Stimulated activated naive B cell treated with anti-CD40 and anti-IgM and Interleukin-4, amounts not matched to agents 10 μg/mL and 1 μg/mL and 100 μg/mL, for 72 hours (primary cell): ENCODE data around the gene TOX2.

ENCODE experiments used
- ATAC-seq, 2 donors: fragments of 150-1000 bp; cut with Tn5 transposase; replicated peaks; 2 replicates each; pipeline ENCODE4 v1.10.0; 2021; ENCODE audit warnings: moderate library complexity in 1 of 2
- DNase-seq: peaks from one replicate; pipeline ENCODE4 v3.0.0; 2021
- H3K27ac Mint-ChIP-seq: one replicate; pipeline ENCODE4 v1.8.0; 2022; ENCODE audit warnings: mild to moderate bottlenecking, mixed read lengths
- H3K27me3 Mint-ChIP-seq, 2 donors: one replicate each; pipeline ENCODE4 v1.8.0; 2022; ENCODE audit warnings: mixed read lengths in 2 of 2
- H3K36me3 Mint-ChIP-seq, 2 donors: one replicate each; pipeline ENCODE4 v1.8.0; 2022; ENCODE audit warnings: mixed read lengths in 2 of 2, mild to moderate bottlenecking in 1 of 2
- H3K4me1 Mint-ChIP-seq, 2 donors: one replicate each; pipeline ENCODE4 v1.8.0; 2022; ENCODE audit warnings: mixed read lengths in 2 of 2, mild to moderate bottlenecking in 1 of 2
- H3K4me3 Mint-ChIP-seq, 2 donors: one replicate each; pipeline ENCODE4 v1.8.0; 2022; ENCODE audit warnings: mild to moderate bottlenecking in 2 of 2, mixed read lengths in 2 of 2, moderate library complexity in 1 of 2
- H3K9me3 Mint-ChIP-seq, 2 donors: one replicate each; pipeline ENCODE4 v1.8.0; 2022; ENCODE audit warnings: mixed read lengths in 2 of 2, mild to moderate bottlenecking in 1 of 2

Gene TOX2

GRCh38 chr20:43976547-43976946 is 61.9 kb downstream of the TOX2 start:
- Mint-ChIP-seq H3K27me3 (peaks cover 22 to 25% of the 10 kb centered on the region in 2 donors), H3K9me3 (peaks cover 2 to 5% of the 10 kb centered on the region in 2 donors)

GRCh38 chr20:43977252-43977651 is 62.6 kb downstream of the TOX2 start:
- H3K4me3 Mint-ChIP-seq = no peak overlapping the region
- peaks cover 0 to 1% of the 10 kb centered on the region in 2 donors for H3K36me3 Mint-ChIP-seq
- no peak for ATAC-seq
- H3K27me3 Mint-ChIP-seq = peaks cover 22 to 25% of the 10 kb centered on the region in 2 donors
- peaks cover 0 to 3% of the 10 kb centered on the region in 2 donors for H3K4me1 Mint-ChIP-seq
- peaks cover 2 to 5% of the 10 kb centered on the region in 2 donors for H3K9me3 Mint-ChIP-seq
- no peak for DNase-seq
- no peak overlapping the region for H3K27ac Mint-ChIP-seq

More at GRCh38 chr20:43976547-43976946, 61.9 kb downstream of the TOX2 start:
- Mint-ChIP-seq H3K4me3 (no peak overlapping the region), H3K27ac (no peak overlapping the region), H3K36me3 (peaks cover 0 to 1% of the 10 kb centered on the region in 2 donors), H3K4me1 (peaks cover 0 to 3% of the 10 kb centered on the region in 2 donors)
- ATAC-seq (no peak), DNase-seq (no peak)

- no peak for ATAC-seq
- Mint-ChIP-seq H3K27ac (no peak overlapping the region), H3K4me3 (no peak overlapping the region), H3K9me3 (peaks cover 2 to 5% of the 10 kb centered on the region in 2 donors), H3K4me1 (peaks cover 0 to 3% of the 10 kb centered on the region in 2 donors), H3K36me3 (peaks cover 0 to 1% of the 10 kb centered on the region in 2 donors), H3K27me3 (peaks cover 22 to 25% of the 10 kb centered on the region in 2 donors)
- DNase-seq = no peak
Measured at GRCh38 chr20:43977962-43978361, 63.3 kb downstream of the TOX2 start.

- no peak overlapping the region for H3K4me3 Mint-ChIP-seq
- H3K27ac Mint-ChIP-seq = no peak overlapping the region
- H3K36me3 Mint-ChIP-seq = peaks cover 0 to 1% of the 10 kb centered on the region in 2 donors
- DNase-seq (no peak), ATAC-seq (no peak)
- peaks cover 2 to 5% of the 10 kb centered on the region in 2 donors for H3K9me3 Mint-ChIP-seq
- peaks cover 13 to 18% of the 10 kb centered on the region in 2 donors for H3K27me3 Mint-ChIP-seq
- peaks cover 0 to 3% of the 10 kb centered on the region in 2 donors for H3K4me1 Mint-ChIP-seq
Measured at GRCh38 chr20:43979576-43980105, 65.0 kb downstream of the TOX2 start.

DNA sequence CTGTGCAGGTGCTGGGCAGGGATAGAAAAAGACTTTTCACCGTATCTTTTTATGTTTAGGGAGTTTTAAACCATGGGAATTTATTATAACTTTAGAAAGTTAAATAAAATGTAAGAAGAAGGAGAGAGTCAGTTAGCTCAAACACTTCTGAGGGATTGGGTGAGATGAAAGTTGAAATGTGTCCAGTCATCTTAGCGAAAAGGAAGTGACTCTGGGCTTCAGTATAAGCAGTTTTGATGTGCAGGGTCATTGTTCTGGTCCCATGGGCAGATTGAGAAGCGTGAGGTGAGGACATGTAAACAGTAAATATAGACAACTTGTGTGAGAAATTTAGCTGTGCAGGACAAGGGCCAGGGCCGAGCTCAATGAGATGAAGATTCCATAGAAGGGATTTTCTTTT is 66.9 kb downstream of the TOX2 start:
- DNase-seq (no peak), ATAC-seq (no peak)
- Mint-ChIP-seq H3K4me3 (no peak overlapping the region), H3K36me3 (peaks cover 0 to 1% of the 10 kb centered on the region in 2 donors), H3K9me3 (peaks cover 2 to 5% of the 10 kb centered on the region in 2 donors), H3K27me3 (peaks cover 18 to 19% of the 10 kb centered on the region in 2 donors), H3K27ac (no peak overlapping the region), H3K4me1 (peaks cover 0 to 3% of the 10 kb centered on the region in 2 donors)

- no peak for ATAC-seq
- DNase-seq = no peak
- no peak overlapping the region for H3K4me3 Mint-ChIP-seq
- H3K4me1 Mint-ChIP-seq = peaks cover 0 to 3% of the 10 kb centered on the region in 2 donors
- peaks cover 2 to 5% of the 10 kb centered on the region in 2 donors for H3K9me3 Mint-ChIP-seq
- H3K27me3 Mint-ChIP-seq = peaks cover 19 to 20% of the 10 kb centered on the region in 2 donors
- no peak overlapping the region for H3K27ac Mint-ChIP-seq
- H3K36me3 Mint-ChIP-seq = peaks cover 0 to 1% of the 10 kb centered on the region in 2 donors
Measured at GRCh38 chr20:43982016-43982415, 67.4 kb downstream of the TOX2 start.

DNA sequence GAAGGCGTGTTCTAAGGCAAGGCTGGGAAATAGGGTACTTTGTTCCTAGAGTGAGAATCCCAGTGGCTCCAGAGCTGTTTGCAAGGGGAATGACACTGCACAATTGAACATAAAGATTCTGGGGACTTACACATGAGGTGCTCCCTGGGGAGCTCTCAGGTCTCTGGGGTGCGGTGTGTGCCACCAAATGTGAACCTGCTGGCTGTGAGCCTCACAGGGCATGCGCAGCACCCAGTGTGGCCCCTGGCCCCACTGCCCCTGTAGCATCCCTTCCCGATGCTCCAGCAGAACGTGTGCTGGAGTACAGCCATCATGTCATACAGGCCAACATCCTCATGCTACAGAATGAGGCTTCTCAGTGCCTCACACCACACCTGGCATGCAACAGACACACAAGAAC is 68.2 kb downstream of the TOX2 start:
- Mint-ChIP-seq H3K36me3 (peaks cover 0 to 1% of the 10 kb centered on the region in 2 donors), H3K27me3 (peaks cover 18 to 19% of the 10 kb centered on the region in 2 donors), H3K4me1 (peaks cover 0 to 3% of the 10 kb centered on the region in 2 donors), H3K4me3 (no peak overlapping the region), H3K9me3 (peaks cover 2 to 5% of the 10 kb centered on the region in 2 donors), H3K27ac (peak overlapping the region; percentile 11)
- ATAC-seq (no peak), DNase-seq (no peak)

- peaks cover 17 to 19% of the 10 kb centered on the region in 2 donors for H3K27me3 Mint-ChIP-seq
- ATAC-seq = no peak
- H3K36me3 Mint-ChIP-seq = peaks cover 0 to 1% of the 10 kb centered on the region in 2 donors
- peaks cover 2 to 5% of the 10 kb centered on the region in 2 donors for H3K9me3 Mint-ChIP-seq
- H3K4me1 Mint-ChIP-seq = peaks cover 0 to 3% of the 10 kb centered on the region in 2 donors
- DNase-seq = no peak
- no peak overlapping the region for H3K4me3 Mint-ChIP-seq
- no peak overlapping the region for H3K27ac Mint-ChIP-seq
Measured at GRCh38 chr20:43983359-43983758, 68.7 kb downstream of the TOX2 start.

DNA sequence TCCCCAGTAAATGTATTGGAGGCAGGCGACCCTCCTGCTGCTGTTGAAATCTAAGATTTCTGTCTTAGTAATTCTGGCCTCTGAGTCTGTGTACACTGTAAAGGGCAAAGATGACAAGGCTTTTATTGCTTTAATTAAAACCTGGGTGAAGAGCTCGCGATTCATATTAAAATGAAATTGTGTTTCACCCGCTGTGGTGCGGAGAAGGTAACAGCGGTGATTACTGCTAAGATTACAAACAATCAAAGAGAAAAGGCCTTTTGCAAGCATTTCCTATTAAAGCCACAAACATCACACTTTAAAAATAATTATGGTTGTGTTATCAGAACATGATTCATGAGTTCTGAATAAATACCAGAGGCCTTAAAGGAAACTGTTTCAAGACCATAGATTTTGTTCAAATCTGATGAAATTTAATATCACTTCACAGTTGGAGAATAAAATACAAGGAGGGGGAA is 69.3 kb downstream of the TOX2 start:
- no peaks in the 10 kb centered on the region for H3K36me3 Mint-ChIP-seq
- H3K27me3 Mint-ChIP-seq = peaks cover 12 to 14% of the 10 kb centered on the region in 2 donors
- no peaks in the 10 kb centered on the region for H3K4me1 Mint-ChIP-seq
- H3K4me3 Mint-ChIP-seq = no peak overlapping the region
- ATAC-seq = no peak
- no peak overlapping the region for H3K27ac Mint-ChIP-seq
- DNase-seq = no peak
- peaks cover 0 to 1% of the 10 kb centered on the region in 2 donors for H3K9me3 Mint-ChIP-seq

- ATAC-seq (no peak), DNase-seq (no peak)
- Mint-ChIP-seq H3K4me1 (no peaks in the 10 kb centered on the region), H3K9me3 (no peaks in the 10 kb centered on the region), H3K4me3 (no peak overlapping the region), H3K36me3 (no peaks in the 10 kb centered on the region), H3K27me3 (peaks cover 7 to 10% of the 10 kb centered on the region in 2 donors), H3K27ac (peak overlapping the region; percentile 56)
Measured at GRCh38 chr20:43984587-43984986, 69.9 kb downstream of the TOX2 start.

DNA sequence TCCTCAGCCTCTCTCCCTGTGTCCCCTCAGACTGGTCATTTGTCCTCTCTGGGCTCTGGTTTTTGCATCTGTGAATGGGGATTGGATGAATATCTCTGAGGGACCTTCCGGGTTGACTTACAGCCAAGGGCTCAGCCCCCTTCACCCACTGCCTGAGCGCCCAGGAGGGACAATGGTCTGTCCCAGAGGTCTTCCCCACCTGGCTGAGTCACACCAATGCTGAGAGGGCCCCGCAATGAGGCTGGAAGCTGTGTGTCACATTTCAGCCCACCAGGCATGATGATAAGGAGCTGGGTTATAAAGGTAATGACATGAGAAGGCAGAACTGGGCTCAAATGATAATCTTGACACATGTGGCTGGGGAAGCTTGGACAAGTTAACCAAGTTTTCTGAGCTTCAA is 70.5 kb downstream of the TOX2 start:
- no peak for DNase-seq
- no peak overlapping the region for H3K27ac Mint-ChIP-seq
- H3K9me3 Mint-ChIP-seq = peaks cover 0 to 2% of the 10 kb centered on the region in 2 donors
- ATAC-seq = no peak
- peaks cover 6 to 7% of the 10 kb centered on the region in 2 donors for H3K27me3 Mint-ChIP-seq
- H3K36me3 Mint-ChIP-seq = no peaks in the 10 kb centered on the region
- no peak overlapping the region for H3K4me3 Mint-ChIP-seq
- no peaks in the 10 kb centered on the region for H3K4me1 Mint-ChIP-seq

GRCh38 chr20:43985608-43986316 is 71.1 kb downstream of the TOX2 start:
- no peak for DNase-seq
- no peaks in the 10 kb centered on the region for H3K4me1 Mint-ChIP-seq
- peaks cover 0 to 2% of the 10 kb centered on the region in 2 donors for H3K9me3 Mint-ChIP-seq
- ATAC-seq = no peak
- H3K27ac Mint-ChIP-seq = no peak overlapping the region
- no peaks in the 10 kb centered on the region for H3K36me3 Mint-ChIP-seq
- H3K4me3 Mint-ChIP-seq = no peak overlapping the region
- H3K27me3 Mint-ChIP-seq = peaks cover 6 to 7% of the 10 kb centered on the region in 2 donors

DNA sequence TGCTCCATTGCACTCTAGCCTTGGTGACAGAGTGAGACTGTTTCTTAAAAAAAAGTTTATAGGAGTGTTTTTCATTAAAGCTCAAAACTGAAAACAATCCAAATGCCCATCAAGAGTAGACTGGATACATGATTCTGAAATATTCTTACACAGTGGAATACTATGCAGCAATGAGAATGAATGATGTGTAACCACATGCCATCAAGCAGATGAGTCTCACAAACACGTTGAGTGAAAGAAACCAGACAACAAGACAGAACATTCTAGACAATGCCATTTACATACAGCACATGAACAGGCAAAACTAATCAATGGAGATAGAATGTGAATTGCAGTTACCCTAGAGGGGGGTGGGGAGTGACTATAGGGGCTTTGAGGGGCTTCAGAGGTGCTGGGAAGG is 72.4 kb downstream of the TOX2 start:
- Mint-ChIP-seq H3K36me3 (no peaks in the 10 kb centered on the region), H3K4me3 (no peak overlapping the region)

GRCh38 chr20:43987531-43987930 is 72.9 kb downstream of the TOX2 start:
- H3K36me3 Mint-ChIP-seq = no peaks in the 10 kb centered on the region
- H3K4me3 Mint-ChIP-seq = no peak overlapping the region
- no peak for DNase-seq
- H3K9me3 Mint-ChIP-seq = peaks cover 0 to 2% of the 10 kb centered on the region in 2 donors
- H3K27ac Mint-ChIP-seq = no peak overlapping the region
- H3K4me1 Mint-ChIP-seq = no peaks in the 10 kb centered on the region
- no peak for ATAC-seq
- H3K27me3 Mint-ChIP-seq = peaks cover 6 to 7% of the 10 kb centered on the region in 2 donors

More for the DNA sequence above, 72.4 kb downstream of the TOX2 start:
- Mint-ChIP-seq H3K4me1 (no peaks in the 10 kb centered on the region), H3K27me3 (peaks cover 6 to 7% of the 10 kb centered on the region in 2 donors), H3K9me3 (peaks cover 0 to 2% of the 10 kb centered on the region in 2 donors), H3K27ac (no peak overlapping the region)
- ATAC-seq (no peak), DNase-seq (no peak)

DNA sequence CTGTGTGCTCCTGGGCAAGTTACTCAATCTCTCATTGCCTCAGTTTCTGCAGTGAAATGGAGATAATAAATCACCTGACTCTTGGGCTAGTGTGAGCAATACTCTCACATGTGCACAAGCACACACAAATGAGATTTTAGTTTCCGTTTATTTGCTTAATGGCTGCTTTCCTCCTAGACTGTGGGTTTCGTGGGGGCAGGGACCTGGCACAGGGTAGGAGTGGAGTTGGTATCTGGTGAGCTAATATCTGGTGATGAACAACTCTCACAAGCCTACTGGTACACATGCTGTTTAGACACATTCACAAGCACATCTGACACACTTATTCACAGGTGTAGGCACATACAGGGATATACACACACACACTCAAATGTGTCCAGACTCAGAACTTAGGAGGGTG is 73.8 kb downstream of the TOX2 start:
- H3K36me3 Mint-ChIP-seq = no peaks in the 10 kb centered on the region
- peaks cover 0 to 2% of the 10 kb centered on the region in 2 donors for H3K9me3 Mint-ChIP-seq
- H3K27me3 Mint-ChIP-seq = peaks cover 6 to 7% of the 10 kb centered on the region in 2 donors
- ATAC-seq (no peak), DNase-seq (no peak)
- H3K4me1 Mint-ChIP-seq = no peaks in the 10 kb centered on the region
- H3K4me3 Mint-ChIP-seq = no peak overlapping the region
- H3K27ac Mint-ChIP-seq = no peak overlapping the region
